Neural cell (in vitro differentiated cells): Measurements from ENCODE around the gene EPN1. TPM values are rescaled to one million over a fixed set of nuclear protein-coding genes. Genes with fewer than 3 reads are reported as not detected.

Experiments
- H2AFZ ChIP-seq: fragments of 200-600, 300-800 bp; sonication (generic), shearing (Covaris generic); 2 replicates; pipeline ENCODE4 v1.6.0; 2014; ENCODE audit warnings: low read depth, mild to moderate bottlenecking, antibody characterized with exemption, low read length, moderate library complexity
- H3F3A ChIP-seq: fragments of 200-600 bp; shearing (Covaris generic); 2 replicates; pipeline ENCODE4 v1.6.1; 2016; ENCODE audit warnings: mild to moderate bottlenecking, moderate library complexity, mixed read lengths, antibody characterized with exemption, low read length; ENCODE audit not compliant: insufficient read depth, poor library complexity, severe bottlenecking
- H3K27ac ChIP-seq: fragments of 200-600, 300-800 bp; sonication (generic), shearing (Covaris generic); 2 replicates; pipeline ENCODE4 v1.5.1; 2014; ENCODE audit warnings: mild to moderate bottlenecking, low read length, moderate library complexity
- H3K27me3 ChIP-seq: fragments of 300-800, 200-600 bp; sonication (generic), shearing (Covaris generic); 2 replicates; pipeline ENCODE4 v1.6.0; 2014; ENCODE audit warnings: mild to moderate bottlenecking, low read depth, low read length, moderate library complexity; ENCODE audit not compliant: insufficient read depth
- H3K36me3 ChIP-seq: fragments of 300-800, 200-600 bp; sonication (generic), shearing (Covaris generic); 2 replicates; pipeline ENCODE4 v1.5.1; 2014; ENCODE audit warnings: mild to moderate bottlenecking, antibody characterized with exemption, low read length, moderate library complexity; ENCODE audit not compliant: insufficient read depth
- H3K4me2 ChIP-seq: fragments of 300-800, 200-600 bp; sonication (generic), shearing (Covaris generic); 2 replicates; pipeline ENCODE4 v1.6.0; 2014; ENCODE audit warnings: mild to moderate bottlenecking, low read length
- H3K4me3 ChIP-seq: fragments of 300-800, 200-600 bp; sonication (generic), shearing (Covaris generic); 2 replicates; pipeline ENCODE4 v1.5.1; 2014; ENCODE audit warnings: mild to moderate bottlenecking, low read length, moderate library complexity
- H3K79me2 ChIP-seq: fragments of 200-600 bp; shearing (Covaris generic); replicated peaks from 2 replicates; pipeline ENCODE4 v1.6.0; 2014; ENCODE audit warnings: mild to moderate bottlenecking, low read length, moderate library complexity; ENCODE audit not compliant: insufficient read depth
- H3K9ac ChIP-seq: fragments of 300-800, 200-600 bp; sonication (generic), shearing (Covaris generic); 2 replicates; pipeline ENCODE4 v1.6.1; 2016; ENCODE audit warnings: mild to moderate bottlenecking, low read length, mixed read lengths
- H3K9me2 ChIP-seq: fragments of 200-600 bp; shearing (Covaris generic); 2 replicates; pipeline ENCODE4 v1.6.1; 2016; ENCODE audit warnings: mild to moderate bottlenecking, low read length, mixed read lengths; ENCODE audit not compliant: insufficient read depth
- H3K9me3 ChIP-seq: fragments of 200-600, 300-800 bp; sonication (generic), shearing (Covaris generic); 2 replicates; pipeline ENCODE4 v1.6.1; 2016; ENCODE audit warnings: mild to moderate bottlenecking, mixed run types, low read length, moderate library complexity, mixed read lengths
- H4K20me1 ChIP-seq: fragments of 200-600 bp; shearing (Covaris generic); 2 replicates; pipeline ENCODE4 v1.6.1; 2016; ENCODE audit warnings: mild to moderate bottlenecking, mixed run types; ENCODE audit not compliant: insufficient read depth
- CTCF ChIP-seq: fragments of 450-650 bp; IDR thresholded peaks from 2 replicates; pipeline ENCODE4 v1.5.1; 2014; ENCODE audit warnings: antibody characterized with exemption, mild to moderate bottlenecking, moderate library complexity; ENCODE audit not compliant: poor library complexity, severe bottlenecking
- EP300 ChIP-seq: fragments of 450-650 bp; conservative IDR thresholded peaks from 2 replicates; pipeline ENCODE4 v1.6.1; 2014; ENCODE audit warnings: antibody characterized with exemption, mild to moderate bottlenecking, moderate library complexity; ENCODE audit not compliant: poor library complexity, severe bottlenecking
- EZH2 ChIP-seq: fragments of 200-600, 300-800 bp; shearing (Covaris generic), sonication (generic); IDR thresholded peaks from 2 replicates; pipeline ENCODE4 v1.6.1; 2014; ENCODE audit warnings: antibody characterized with exemption, low read length, borderline replicate concordance, mild to moderate bottlenecking; ENCODE audit not compliant: insufficient read depth, poor library complexity, severe bottlenecking
- MXI1 ChIP-seq: fragments of 450-650 bp; conservative IDR thresholded peaks from 2 replicates; pipeline ENCODE4 v1.6.1; 2014; ENCODE audit warnings: antibody characterized with exemption, mild to moderate bottlenecking; ENCODE audit not compliant: poor library complexity, severe bottlenecking
- POLR2AphosphoS5 ChIP-seq: IDR thresholded peaks from 2 replicates; pipeline ENCODE4 v1.6.1; 2012
- RAD21 ChIP-seq: fragments of 450-650 bp; conservative IDR thresholded peaks from 2 replicates; pipeline ENCODE4 v1.6.1; 2014; ENCODE audit warnings: antibody characterized with exemption, mild to moderate bottlenecking, moderate library complexity
- REST ChIP-seq: IDR thresholded peaks from 2 replicates; pipeline ENCODE4 v1.6.1; 2012; ENCODE audit warnings: borderline replicate concordance
- SMC3 ChIP-seq: fragments of 450-650 bp; conservative IDR thresholded peaks from 2 replicates; pipeline ENCODE4 v1.6.1; 2014; ENCODE audit warnings: antibody characterized with exemption, mild to moderate bottlenecking, moderate library complexity; ENCODE audit not compliant: poor library complexity
- TAF1 ChIP-seq: IDR thresholded peaks from 2 replicates; pipeline ENCODE4 v1.6.1; 2012; ENCODE audit warnings: low read depth
- polyA plus RNA-seq: library from polyadenylated mRNA; depleted of rRNA; stranded (reverse); fragments of >200 nt; gene quantifications from 2 replicates; pipeline ENCODE4 v1.2.3, GENCODE V29; 2014

Gene EPN1
- polyA plus RNA-seq, 1 donor from 2014 or later, result 21.0 TPM

DNA sequence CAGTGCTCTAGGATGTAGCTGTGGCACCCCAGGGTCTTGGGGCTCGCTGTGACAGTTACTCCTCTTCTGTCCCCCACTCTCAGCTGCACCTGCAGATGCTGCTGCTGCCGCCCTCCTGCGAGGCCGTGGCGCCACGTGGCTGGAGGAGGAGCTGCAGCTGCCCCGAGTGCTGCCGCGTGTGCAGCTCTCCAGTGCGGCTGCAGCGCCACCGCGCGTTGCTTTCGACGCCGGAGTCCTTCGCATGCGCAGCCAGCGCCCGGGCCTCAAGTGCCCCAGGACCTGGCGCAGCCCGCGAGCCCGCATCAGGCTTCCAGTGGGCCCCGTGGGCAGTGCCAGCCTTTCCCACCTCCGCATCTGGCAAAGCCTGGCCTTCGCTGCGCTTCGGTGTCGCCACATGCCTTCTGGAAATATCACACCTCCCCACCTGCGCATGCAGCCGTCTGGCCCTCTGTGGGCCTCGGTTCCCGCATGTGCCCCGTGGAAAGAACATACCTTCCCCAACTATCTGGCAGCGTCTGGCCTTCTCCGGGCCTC lies 34.9 kb upstream of the EPN1 start:
- H3K27ac ChIP-seq, result peak overlapping the region; percentile 62

More for the DNA sequence above, 34.9 kb upstream of the EPN1 start:
- no peaks in the 10 kb centered on the region for H3K9me3 ChIP-seq
- H3K79me2 ChIP-seq, result peaks cover 43% of the 10 kb centered on the region
- peak overlapping the region; percentile 86 for H3K4me2 ChIP-seq
- no peaks in the 10 kb centered on the region for H3K36me3 ChIP-seq
- no peaks in the 10 kb centered on the region for H3K27me3 ChIP-seq
- no peaks in the 10 kb centered on the region for H3K9me2 ChIP-seq
- H3K4me3 ChIP-seq, result peak overlapping the region; percentile 78
- peak overlapping the region; percentile 88 for H3K9ac ChIP-seq
- TF ChIP-seq RAD21 (no peak), CTCF (no peak), SMC3 (no peak), TAF1 (no peak), REST (no peak), EZH2 (no peak), MXI1 (no peak), POLR2AphosphoS5 (no peak), EP300 (no peak)
- peak overlapping the region; percentile 45 for H2AFZ ChIP-seq
- H4K20me1 ChIP-seq, result no peaks in the 10 kb centered on the region
- no peaks in the 10 kb centered on the region for H3F3A ChIP-seq
